NOMO-1 treated with dmso at 0.1 percent for 144 hours (cell line): ENCODE measurements around the gene MYL11.

ENCODE experiments used
- DNase-seq: peaks from one replicate; lab custom pipeline; 2025; ENCODE audit not compliant: unreplicated experiment; lab: John Stamatoyannopoulos, UW

The MYL11 gene

GRCh38 chr16:30416624-30417528 lies 42.3 kb downstream of the MYL11 start:
- DNase-seq, result no peak

GRCh38 chr16:30417529-30418349 lies 43.1 kb downstream of the MYL11 start:
- peak; percentile 84 for DNase-seq

DNA sequence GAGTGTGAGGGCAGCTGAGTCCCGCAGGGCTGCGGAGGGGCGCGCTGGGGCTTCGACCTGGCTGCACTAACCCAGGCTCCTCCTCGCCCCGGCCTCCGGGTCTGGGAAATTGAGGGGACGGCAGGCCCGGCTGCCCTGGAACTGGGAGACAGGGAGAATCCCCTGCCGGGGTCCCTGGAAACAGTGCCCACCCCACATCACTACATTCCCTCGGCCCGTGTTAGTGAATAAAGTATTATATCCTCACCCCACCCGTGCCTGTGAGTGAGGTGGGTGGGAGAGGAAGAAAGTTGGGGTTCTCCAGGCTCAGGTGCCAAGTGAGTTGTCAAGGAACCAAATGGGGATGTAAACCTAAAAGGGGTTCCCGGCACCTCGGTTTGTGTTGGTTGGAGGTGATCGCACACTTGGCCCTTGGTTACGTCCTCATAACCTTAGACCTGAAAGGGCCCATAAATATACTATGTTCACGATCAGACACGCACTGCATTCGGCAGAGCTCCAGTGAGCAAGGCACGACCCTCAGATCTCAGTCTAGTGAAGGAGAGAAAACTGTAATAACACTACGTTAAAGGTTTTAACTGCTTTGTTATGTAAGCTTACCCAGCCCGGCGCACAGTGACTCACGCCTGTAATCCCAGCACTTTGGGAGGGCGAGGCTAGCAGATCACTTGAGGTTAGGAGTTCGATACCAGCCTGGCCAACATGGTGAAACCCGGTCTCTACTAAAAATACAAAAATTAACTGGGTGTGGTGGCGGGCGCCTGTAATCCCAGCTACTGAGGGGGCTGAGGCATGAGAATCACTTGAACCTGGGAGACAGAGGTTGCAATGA lies 44.0 kb downstream of the MYL11 start:
- DNase-seq, result no peak

- DNase-seq, result no peak
Observed at GRCh38 chr16:30421010-30421409, 46.4 kb downstream of the MYL11 start.
